Coronary artery (tissue), 2 donors: Measurements from ENCODE around the gene LIPA.

ENCODE experiments used
- DNase-seq: peaks from one replicate; pipeline ENCODE4 v3.0.0-alpha.2; 2017; ENCODE audit warnings: low spot score
- H3K27ac ChIP-seq, 2 donors: fragments of 200-600 bp; sonication (generic); one replicate each; pipeline ENCODE4 v1.5.1; 2016 to 2019
- H3K4me3 ChIP-seq: fragments of 200-600 bp; sonication (generic); 2 replicates; pipeline ENCODE4 v1.5.1; 2016; ENCODE audit warnings: mild to moderate bottlenecking, moderate library complexity
- CTCF ChIP-seq: fragments of 200-600 bp; sonication (generic); IDR thresholded peaks from one replicate; pipeline ENCODE4 v1.5.1; 2019; ENCODE audit warnings: antibody characterized with exemption

The LIPA gene

DNA sequence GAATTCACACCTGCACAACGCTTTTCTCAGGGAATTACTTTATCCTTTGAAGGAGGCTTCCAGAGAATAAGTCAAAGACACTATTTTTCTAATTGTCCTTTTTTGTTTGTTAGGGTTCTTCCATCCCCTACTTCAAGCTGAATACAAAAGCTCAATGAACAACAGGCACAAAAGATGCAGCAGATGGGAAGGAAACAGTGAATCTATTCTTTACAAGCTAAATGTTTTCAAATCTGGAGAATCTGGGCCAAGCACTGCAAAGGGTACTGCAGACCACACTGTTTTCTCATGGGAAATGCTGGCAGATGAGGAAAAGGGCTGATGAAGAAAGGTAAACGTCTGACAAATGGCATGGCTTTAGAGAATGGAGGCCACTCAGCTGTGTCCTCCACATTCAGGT lies 18.5 kb downstream of the LIPA start:
- TF ChIP-seq CTCF, result no peak
- no peak for DNase-seq
- Histone ChIP-seq H3K27ac (no peak overlapping the region), H3K4me3 (no peak overlapping the region)

DNA sequence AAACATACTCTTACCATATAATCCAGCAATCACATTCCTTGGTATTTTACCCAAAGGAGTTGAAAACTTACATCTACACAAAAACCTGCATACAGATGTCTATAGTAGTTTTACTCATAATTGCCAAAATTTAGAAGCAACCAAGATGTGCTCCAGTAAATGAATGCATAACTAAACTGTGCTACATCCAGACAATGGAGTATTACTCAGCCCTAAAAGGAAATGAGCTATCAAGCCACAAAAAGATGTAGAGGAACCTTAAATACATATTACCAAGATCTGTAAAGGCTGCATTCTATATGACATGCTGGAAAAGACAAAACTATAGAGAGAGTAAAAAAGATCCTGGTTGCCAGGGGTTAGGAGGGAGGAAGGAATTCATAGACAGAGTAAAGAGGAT lies 22.6 kb downstream of the LIPA start:
- DNase-seq, result no peak
- Histone ChIP-seq H3K4me3 (no peak overlapping the region), H3K27ac (no peak overlapping the region)
- no peak for TF ChIP-seq CTCF

GRCh38 chr10:89228146-89228545 lies 23.4 kb downstream of the LIPA start:
- no peak overlapping the region for H3K27ac ChIP-seq
- DNase-seq, result no peak

GRCh38 chr10:89226891-89227290 lies 24.7 kb downstream of the LIPA start:
- H3K27ac ChIP-seq, result no peak overlapping the region

More at GRCh38 chr10:89228146-89228545, 23.4 kb downstream of the LIPA start:
- TF ChIP-seq CTCF, result no peak
- H3K4me3 ChIP-seq, result no peak overlapping the region

GRCh38 chr10:89224739-89225443 lies 26.7 kb downstream of the LIPA start:
- Histone ChIP-seq H3K4me3 (no peak overlapping the region), H3K27ac (peak overlapping the region in 1 of 2 donors; percentile 17)
- DNase-seq, result no peak
- no peak for TF ChIP-seq CTCF

More at GRCh38 chr10:89226891-89227290, 24.7 kb downstream of the LIPA start:
- DNase-seq, result no peak
- TF ChIP-seq CTCF, result no peak
- H3K4me3 ChIP-seq, result no peak overlapping the region

DNA sequence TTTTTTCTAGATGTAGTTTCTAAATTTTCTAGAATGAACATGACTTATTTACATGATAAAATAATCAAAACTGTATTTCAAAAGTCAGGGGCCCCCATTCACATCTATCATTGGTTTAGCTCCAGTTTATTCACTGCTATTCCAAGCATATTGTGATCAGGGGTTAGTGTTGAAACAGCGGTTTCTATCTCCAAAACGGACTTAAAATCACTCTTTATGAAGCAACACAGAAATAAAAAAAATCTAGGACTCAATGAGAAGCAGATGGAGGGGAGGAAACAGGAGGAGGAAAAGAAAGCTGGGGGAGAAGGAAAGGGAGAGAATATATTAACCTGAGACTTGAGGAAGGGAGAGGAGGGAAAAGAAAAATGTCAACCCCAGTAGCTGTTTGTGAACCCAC lies 29.7 kb downstream of the LIPA start:
- no peak for DNase-seq
- Histone ChIP-seq H3K27ac (no peak overlapping the region), H3K4me3 (no peak overlapping the region)
- no peak for TF ChIP-seq CTCF

GRCh38 chr10:89219513-89220218 lies 31.9 kb downstream of the LIPA start:
- DNase-seq, result no peak
- no peak overlapping the region for H3K4me3 ChIP-seq
- no peak overlapping the region for H3K27ac ChIP-seq
- no peak for TF ChIP-seq CTCF
